HS-5 (cell line): ENCODE measurements around the gene LIF.

Experiments used
- DNase-seq: peaks from one replicate; pipeline ENCODE4 v3.0.0-alpha.2; 2012; ENCODE audit warnings: low read depth

LIF gene

GRCh38 chr22:30262917-30263741 lies 16.6 kb upstream of the LIF start:
- no peak for DNase-seq

- no peak for DNase-seq
Measured at GRCh38 chr22:30262112-30262511, 15.6 kb upstream of the LIF start.

- no peak for DNase-seq
Measured at GRCh38 chr22:30261134-30261533, 14.6 kb upstream of the LIF start.

- DNase-seq, result no peak
Measured at GRCh38 chr22:30260682-30261081, 14.1 kb upstream of the LIF start.

GRCh38 chr22:30260276-30260675 lies 13.7 kb upstream of the LIF start:
- no peak for DNase-seq

GRCh38 chr22:30254314-30254713 lies 7.8 kb upstream of the LIF start:
- no peak for DNase-seq

- DNase-seq, result no peak
Measured at GRCh38 chr22:30253205-30253852, 6.8 kb upstream of the LIF start.

GRCh38 chr22:30252411-30253204 lies 6.0 kb upstream of the LIF start:
- DNase-seq, result no peak

GRCh38 chr22:30251711-30252110 lies 5.2 kb upstream of the LIF start:
- DNase-seq, result peak; percentile 34

- DNase-seq, result peak; percentile 29
Measured at GRCh38 chr22:30250661-30251267, 4.2 kb upstream of the LIF start.

GRCh38 chr22:30250039-30250565 lies 3.5 kb upstream of the LIF start:
- no peak for DNase-seq

GRCh38 chr22:30249049-30250038 lies 2.8 kb upstream of the LIF start:
- DNase-seq, result no peak

- DNase-seq, result no peak
Measured at GRCh38 chr22:30248484-30248883, 1.9 kb upstream of the LIF start.

- DNase-seq, result no peak
Measured at GRCh38 chr22:30247974-30248373, 1.4 kb upstream of the LIF start.

GRCh38 chr22:30247561-30247960 lies 1.0 kb upstream of the LIF start:
- no peak for DNase-seq

GRCh38 chr22:30246814-30247376 lies 336 bp upstream of the LIF start:
- DNase-seq, result no peak

GRCh38 chr22:30245181-30245984 lies 1.2 kb downstream of the LIF start:
- DNase-seq, result no peak

- DNase-seq, result no peak
Measured at GRCh38 chr22:30244641-30245040, 1.9 kb downstream of the LIF start.

- no peak for DNase-seq
Measured at GRCh38 chr22:30244066-30244465, 2.5 kb downstream of the LIF start.

- no peak for DNase-seq
Measured at GRCh38 chr22:30243661-30244060, 2.9 kb downstream of the LIF start.
